Thyroid gland (tissue), 4 donors: Measurements from ENCODE around the gene PIP4K2C. TPM values are rescaled to one million over a fixed set of nuclear protein-coding genes. Genes with fewer than 3 reads are reported as not detected.
"Not testable (repeated sequence)": the region's sequence is repeated elsewhere in the genome, so short reads cannot be mapped to it uniquely, and the experiment has no call there.

Experiments used
- DNase-seq, 2 donors: peaks; one replicate each; pipeline ENCODE4 v3.0.0-alpha.2; 2019
- H3K27ac ChIP-seq, 3 donors: fragments of 200-600 bp; sonication (generic); 1 replicate in 2 of 3; 2 replicates in 1 of 3; pipeline ENCODE4 v1.5.1; 2016 to 2019; ENCODE audit warnings: mild to moderate bottlenecking in 1 of 3, moderate library complexity in 1 of 3
- H3K27me3 ChIP-seq: fragments of 200-600 bp; sonication (generic); one replicate; pipeline ENCODE4 v1.5.1; 2019
- H3K36me3 ChIP-seq, 2 donors: fragments of 200-600 bp; sonication (generic); one replicate each; pipeline ENCODE4 v1.5.1; 2016 to 2019
- H3K4me1 ChIP-seq, 2 donors: fragments of 200-600 bp; sonication (generic); one replicate each; pipeline ENCODE4 v1.5.1; 2017 to 2019
- H3K4me3 ChIP-seq, 3 donors: fragments of 200-600 bp; sonication (generic); replicated peaks in 1 of 3; 1 replicate in 2 of 3; 2 replicates in 1 of 3; pipeline ENCODE4 v1.5.1; 2016; ENCODE audit warnings: mild to moderate bottlenecking in 1 of 3
- H3K9me3 ChIP-seq: fragments of 200-600 bp; sonication (generic); one replicate; pipeline ENCODE4 v1.5.1; 2017
- CTCF ChIP-seq, 6 experiments: fragments of 200-600 bp in 3 of 6; fragments of 450-650 bp in 3 of 6; sonication (generic) in 3 of 6; IDR thresholded peaks; one replicate each; pipeline ENCODE4 v1.5.1; 2016 to 2019; ENCODE audit warnings: antibody characterized with exemption in 6 of 6, mild to moderate bottlenecking in 2 of 6, inconsistent platforms in 1 of 6, moderate library complexity in 1 of 6
- POLR2A ChIP-seq, 2 donors: fragments of 450-650 bp; IDR thresholded peaks; one replicate each; pipeline ENCODE4 v1.6.1; 2017; ENCODE audit warnings: antibody characterized with exemption in 2 of 2, mild to moderate bottlenecking in 2 of 2, moderate library complexity in 1 of 2
- WGBS, 2 donors: methylation state at CpG; one replicate each; pipeline ENCODE4 v1.1.5; 2017; 5-methylcytosine and 5-hydroxymethylcytosine counted together
- intact Hi-C: fragments of 100-400 bp; cut with DNase I; formaldehyde crosslinking; loops from one replicate; pipeline ENCODE4 v1.15.1; 2023
- total RNA-seq, 4 donors: library from RNA; depleted of rRNA; stranded (reverse); fragments of >200 nt; gene quantifications; one replicate each; pipeline ENCODE4 v1.2.3, GENCODE V29; 2016

Gene PIP4K2C
- total RNA-seq, 4 donors from 2014 or later, result 29.6 to 82.6 (median 59.2) TPM

- Histone ChIP-seq H3K27ac (no peak overlapping the region), H3K4me3 (no peak overlapping the region), H3K9me3 (no peaks in the 10 kb centered on the region), H3K4me1 (no peaks in the 10 kb centered on the region), H3K27me3 (no peaks in the 10 kb centered on the region), H3K36me3 (no peaks in the 10 kb centered on the region)
- no peak for DNase-seq
- 72 to 77% methylated on average over 7 of the region's 7 CpGs for WGBS, 2 donors
- intact Hi-C loops, result no loop called here
- no peak for TF ChIP-seq POLR2A (IDR thresholded peaks at IDR 0.05)
- no peak for TF ChIP-seq CTCF (IDR thresholded peaks at IDR 0.05)
These were observed 49.4 kb downstream of the PIP4K2C start for GRCh38 chr12:57640175-57641042.

GRCh38 chr12:57641699-57642442 is 50.9 kb downstream of the PIP4K2C start:
- H3K9me3 ChIP-seq, result no peaks in the 10 kb centered on the region
- no peaks in the 10 kb centered on the region for H3K27me3 ChIP-seq
- intact Hi-C loops, result no loop called here
- no peak overlapping the region for H3K27ac ChIP-seq
- H3K4me3 ChIP-seq, result no peak overlapping the region
- H3K36me3 ChIP-seq, result no peaks in the 10 kb centered on the region
- no peaks in the 10 kb centered on the region for H3K4me1 ChIP-seq
- TF ChIP-seq CTCF (IDR thresholded peaks at IDR 0.05) (no peak), POLR2A (IDR thresholded peaks at IDR 0.05) (no peak)
- WGBS, 2 donors, result 62 to 67% methylated on average over 5 of the region's 5 CpGs
- DNase-seq, result no peak

- H3K27ac ChIP-seq, intact Hi-C loops, H3K4me1 ChIP-seq, H3K4me3 ChIP-seq, DNase-seq, H3K27me3 ChIP-seq, H3K36me3 ChIP-seq, H3K9me3 ChIP-seq: not testable (repeated sequence)
- WGBS, 2 donors, result 65 to 77% methylated on average over 13 of the region's 13 CpGs
These were observed 55.1 kb downstream of the PIP4K2C start for GRCh38 chr12:57645990-57646658.

GRCh38 chr12:57646659-57647049 is 55.7 kb downstream of the PIP4K2C start:
- H3K4me3 ChIP-seq, H3K9me3 ChIP-seq, DNase-seq, H3K27ac ChIP-seq, intact Hi-C loops, H3K36me3 ChIP-seq, H3K27me3 ChIP-seq, H3K4me1 ChIP-seq: not testable (repeated sequence)
- 93 to 96% methylated on average over 6 to 8 of the region's 15 CpGs for WGBS, 2 donors

Other genes with a start within 250 kb of the PIP4K2C start
- gene R3HDM2, start 160.1 kb upstream of the PIP4K2C start, total RNA-seq, result 10 to 100 TPM; 30.7 to 40.8 (median 35.5) TPM
- under 1 TPM in 3 of 4 donors, not detected in 1; 0.33 to 0.63 (median 0.54) TPM for gene INHBC, start 156.4 kb upstream of the PIP4K2C start, total RNA-seq
- gene INHBE, start 135.9 kb upstream of the PIP4K2C start, total RNA-seq, result not detected
- 1 to 10 TPM in 3 of 4 donors, not detected in 1; 1.1 to 2.2 (median 1.6) TPM for gene GLI1, start 131.4 kb upstream of the PIP4K2C start, total RNA-seq
- gene ARHGAP9, start 111.3 kb upstream of the PIP4K2C start, total RNA-seq, result 1 to 10 TPM; 3.2 to 6.3 (median 4.6) TPM
- 100 to 1,000 TPM in 2 of 4 donors, 10 to 100 TPM in 2; 55.2 to 173 (median 97.8) TPM for gene MARS1, start 103.1 kb upstream of the PIP4K2C start, total RNA-seq
- gene DDIT3, start 70.7 kb upstream of the PIP4K2C start, total RNA-seq, result 10 to 100 TPM; 44.5 to 71.3 (median 53.8) TPM
- 10 to 100 TPM; 18.9 to 59.7 (median 51.9) TPM for gene MBD6, start 68.4 kb upstream of the PIP4K2C start, total RNA-seq
- 100 to 1,000 TPM; 164 to 199 (median 193) TPM for gene DCTN2, start 44.0 kb upstream of the PIP4K2C start, total RNA-seq
- gene KIF5A, start 41.1 kb upstream of the PIP4K2C start, total RNA-seq, result under 1 TPM; 0.34 to 0.67 (median 0.51) TPM
- 10 to 100 TPM; 29.2 to 42.0 (median 33.9) TPM for gene DTX3, start 13.6 kb downstream of the PIP4K2C start, total RNA-seq
- gene ARHGEF25, start 20.2 kb downstream of the PIP4K2C start, total RNA-seq, result 10 to 100 TPM in 1 of 4 donors, 1 to 10 TPM in 3; 3.3 to 25.8 (median 3.9) TPM
- 1 to 10 TPM in 3 of 4 donors, under 1 TPM in 1; 0.88 to 7.9 (median 2.2) TPM for gene B4GALNT1, start 42.0 kb downstream of the PIP4K2C start, total RNA-seq
- 100 to 1,000 TPM; 262 to 393 (median 286) TPM for gene OS9, start 102.9 kb downstream of the PIP4K2C start, total RNA-seq
- 1 to 10 TPM in 1 of 4 donors, under 1 TPM in 3; 0.45 to 1.3 (median 0.80) TPM for gene AGAP2, start 147.6 kb downstream of the PIP4K2C start, total RNA-seq
- gene TSPAN31, start 153.8 kb downstream of the PIP4K2C start, total RNA-seq, result 100 to 1,000 TPM; 110 to 166 (median 137) TPM
- 100 to 1,000 TPM in 3 of 4 donors, 10 to 100 TPM in 1; 95.2 to 137 (median 113) TPM for gene CDK4, start 161.1 kb downstream of the PIP4K2C start, total RNA-seq
- gene MARCHF9, start 163.9 kb downstream of the PIP4K2C start, total RNA-seq, result 10 to 100 TPM; 17.5 to 25.1 (median 21.4) TPM
- gene CYP27B1, start 175.9 kb downstream of the PIP4K2C start, total RNA-seq, result 10 to 100 TPM in 2 of 4 donors, 1 to 10 TPM in 2; 2.7 to 13.0 (median 10.0) TPM
- 10 to 100 TPM in 3 of 4 donors, 1 to 10 TPM in 1; 7.9 to 24.5 (median 13.1) TPM for gene METTL1, start 180.9 kb downstream of the PIP4K2C start, total RNA-seq
- gene EEF1AKMT3, start 181.4 kb downstream of the PIP4K2C start, total RNA-seq, result 10 to 100 TPM; 12.1 to 20.4 (median 16.5) TPM
- gene TSFM, start 191.6 kb downstream of the PIP4K2C start, total RNA-seq, result 10 to 100 TPM; 19.4 to 32.0 (median 25.5) TPM
- gene AVIL, start 227.5 kb downstream of the PIP4K2C start, total RNA-seq, result 10 to 100 TPM in 1 of 4 donors, 1 to 10 TPM in 3; 5.1 to 15.7 (median 7.8) TPM